ENCODE data around the gene SYNE3.
"Not testable (repeated sequence)": the region's sequence is repeated elsewhere in the genome, so short reads cannot be mapped to it uniquely, and the experiment has no call there.

The SYNE3 gene

DNA sequence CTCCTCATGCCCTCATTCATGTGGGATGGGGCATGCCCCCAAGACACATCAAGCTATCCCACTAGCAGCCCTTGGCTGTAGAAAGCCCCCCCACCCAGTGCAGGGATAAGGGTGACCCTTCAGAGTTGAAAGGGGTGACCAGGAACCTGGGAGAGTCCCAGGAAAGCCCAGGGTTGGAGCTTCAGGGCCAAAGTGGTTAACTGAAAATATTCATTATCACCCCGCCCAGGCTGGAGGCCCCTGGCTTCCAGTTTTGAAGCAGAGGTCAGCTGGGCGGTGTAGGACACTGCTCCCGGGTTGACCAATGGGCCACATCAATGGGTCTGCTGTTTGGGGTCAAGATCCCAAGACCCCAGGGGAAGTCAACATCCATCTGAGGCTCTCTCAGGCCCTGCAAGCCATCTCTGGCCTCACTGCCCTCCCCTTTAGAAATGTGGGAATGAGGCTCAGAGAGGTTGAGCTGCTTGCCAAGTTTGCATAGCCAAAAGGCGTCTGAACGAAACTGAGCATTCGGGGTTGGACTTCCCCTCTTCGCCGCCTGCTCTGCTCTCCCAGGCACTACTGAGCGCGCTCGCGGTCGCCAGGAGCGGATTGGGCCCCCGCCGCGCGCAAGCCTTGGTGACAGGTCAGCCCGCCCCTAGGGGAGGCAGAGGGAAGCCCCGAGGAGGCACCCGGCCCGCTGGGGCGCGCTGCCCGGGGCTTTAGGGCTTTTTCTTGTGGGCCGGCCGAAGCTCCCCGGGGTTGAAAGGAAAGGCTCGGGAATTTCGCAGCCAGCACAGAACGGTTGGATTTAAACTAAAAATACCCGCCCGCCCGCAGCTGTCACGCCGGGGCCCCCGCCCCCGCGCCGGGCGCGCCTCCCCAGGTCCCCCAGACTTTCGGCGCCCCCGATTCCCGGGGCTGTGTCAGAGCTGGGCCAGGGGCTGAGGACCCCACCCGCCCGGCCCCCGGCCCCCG, 576 bp downstream of the SYNE3 start:
- peak; percentile 70 to 90 for DNase-seq (ENCODE audit: low read depth in 1 of 2, low spot score in 1 of 2)
- in situ Hi-C loops (cut with HindIII; ENCODE audit: low pct_unique_long_range_greater_than_20kb, low sequenced_read_pairs), result no loop called here
- no peak for TF ChIP-seq JUND (IDR thresholded peaks at IDR 0.05; ENCODE audit: low read depth)

DNA sequence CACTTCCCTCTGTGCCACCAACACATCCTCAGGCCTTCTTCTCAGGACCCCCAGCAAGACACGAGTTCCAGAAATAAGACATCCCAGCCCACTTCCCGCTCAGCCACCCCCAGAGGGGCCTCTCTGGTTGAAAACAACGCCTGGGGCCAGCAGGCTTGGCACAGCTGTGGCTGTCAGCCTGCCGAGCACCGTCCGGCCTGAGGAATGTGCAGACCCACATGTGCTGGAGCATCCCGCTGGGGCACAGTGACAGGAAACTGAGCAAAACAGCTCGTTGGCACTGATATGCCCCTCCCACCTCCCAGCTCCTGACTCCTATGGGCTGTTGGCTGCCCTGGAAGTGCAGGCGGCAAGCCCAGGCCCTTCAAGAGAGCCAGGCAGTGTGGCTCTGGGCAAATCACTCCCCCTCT, 1.4 kb downstream of the SYNE3 start:
- DNase-seq (ENCODE audit: low read depth in 1 of 2, low spot score in 1 of 2), result no peak
- TF ChIP-seq JUND (IDR thresholded peaks at IDR 0.05; ENCODE audit: low read depth), result no peak
- in situ Hi-C loops (cut with HindIII; ENCODE audit: low pct_unique_long_range_greater_than_20kb, low sequenced_read_pairs), result no loop called here

DNA sequence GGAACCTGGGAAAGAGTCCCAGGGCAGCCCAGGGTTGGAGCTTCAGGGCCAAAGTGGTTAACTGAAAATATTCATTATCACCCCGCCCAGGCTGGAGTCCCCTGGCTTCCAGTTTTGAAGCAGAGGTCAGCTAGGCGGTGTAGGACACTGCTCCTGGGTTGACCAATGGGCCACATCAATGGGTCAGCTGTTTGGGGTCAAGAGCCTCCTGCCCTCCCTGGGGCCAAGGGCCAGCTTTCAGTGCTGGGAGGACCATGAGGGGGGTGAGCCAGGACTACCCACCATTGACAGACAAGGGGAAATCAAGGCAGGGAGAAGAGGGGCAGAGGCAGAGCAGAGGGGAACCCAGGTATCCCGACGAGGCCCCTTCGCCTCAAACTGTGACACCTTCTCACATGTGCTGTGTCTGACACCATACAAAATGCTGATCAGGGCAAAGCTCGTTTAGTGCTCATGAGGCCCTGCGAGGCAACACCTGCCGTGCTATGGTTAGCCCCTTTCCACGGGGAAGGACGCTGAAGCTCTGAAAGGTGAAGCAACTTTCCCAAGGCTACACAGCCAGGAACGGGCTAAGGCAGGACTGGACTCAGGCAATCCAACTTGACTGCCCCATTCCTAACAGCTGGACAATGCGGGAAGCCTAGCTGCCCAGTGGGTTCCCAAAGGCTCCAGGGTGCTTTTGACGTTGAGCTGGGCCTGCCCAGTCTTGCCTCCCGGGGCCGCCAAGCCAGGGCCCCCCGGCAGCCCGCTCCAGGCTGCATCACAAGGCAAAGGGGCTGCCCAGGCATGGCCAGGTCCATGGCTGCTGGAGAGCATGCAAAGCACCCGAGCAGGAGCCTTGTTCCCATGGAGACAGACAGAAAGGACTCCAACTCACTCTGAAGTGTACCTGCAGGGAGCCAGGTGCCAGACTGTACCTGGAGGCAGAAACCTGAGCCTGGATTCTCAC, 2.0 kb downstream of the SYNE3 start:
- in situ Hi-C loops (cut with HindIII; ENCODE audit: low pct_unique_long_range_greater_than_20kb, low sequenced_read_pairs), result no loop called here
- peak in 1 of 2 experiments; percentile 26 for DNase-seq (ENCODE audit: low read depth in 1 of 2, low spot score in 1 of 2)
- no peak for TF ChIP-seq JUND (IDR thresholded peaks at IDR 0.05; ENCODE audit: low read depth)

DNA sequence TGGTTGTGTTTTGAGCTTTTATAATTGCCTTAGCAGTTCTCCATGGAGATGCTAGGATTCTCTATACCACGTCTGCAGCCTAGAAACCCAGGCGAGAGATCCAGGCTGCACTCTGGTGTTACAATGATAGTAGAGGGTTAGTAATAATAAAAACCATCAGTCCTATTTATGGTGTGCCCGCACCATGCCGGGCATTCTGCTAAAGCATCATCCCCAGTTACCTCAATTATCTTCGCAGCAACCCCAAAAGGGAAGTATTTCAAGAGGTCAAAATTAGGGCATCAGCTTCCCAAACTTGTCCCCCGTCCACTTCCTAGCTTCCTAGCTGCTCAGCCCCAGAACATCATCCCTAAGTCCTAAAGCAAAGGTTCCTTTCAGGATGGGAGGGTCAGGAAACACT, 3.2 kb downstream of the SYNE3 start:
- in situ Hi-C loops (cut with HindIII; ENCODE audit: low pct_unique_long_range_greater_than_20kb, low sequenced_read_pairs), result no loop called here

DNA sequence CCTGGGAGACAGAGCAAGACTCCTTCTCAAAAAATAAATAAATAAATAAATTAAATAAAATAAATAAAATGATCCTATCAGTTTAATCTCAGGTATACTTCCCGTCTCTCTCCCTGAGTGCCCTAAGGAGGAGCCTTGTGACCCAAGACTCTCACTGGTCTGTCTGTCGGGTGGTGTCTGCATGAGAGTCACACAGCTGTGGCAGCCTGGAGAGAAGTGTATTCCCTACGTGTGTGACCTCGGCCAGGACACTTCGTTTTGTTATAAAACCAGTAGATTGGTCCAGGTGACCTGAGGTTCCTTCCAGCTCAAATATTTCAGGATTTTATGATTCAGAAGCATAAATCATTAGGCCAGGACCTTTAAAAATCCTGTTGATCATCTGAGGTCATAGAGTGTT, 4.8 kb downstream of the SYNE3 start:
- TF ChIP-seq JUND (IDR thresholded peaks at IDR 0.05; ENCODE audit: low read depth), result no peak

More for the DNA sequence above, 3.2 kb downstream of the SYNE3 start:
- no peak for DNase-seq (ENCODE audit: low read depth in 1 of 2, low spot score in 1 of 2)
- no peak for TF ChIP-seq JUND (IDR thresholded peaks at IDR 0.05; ENCODE audit: low read depth)

DNA sequence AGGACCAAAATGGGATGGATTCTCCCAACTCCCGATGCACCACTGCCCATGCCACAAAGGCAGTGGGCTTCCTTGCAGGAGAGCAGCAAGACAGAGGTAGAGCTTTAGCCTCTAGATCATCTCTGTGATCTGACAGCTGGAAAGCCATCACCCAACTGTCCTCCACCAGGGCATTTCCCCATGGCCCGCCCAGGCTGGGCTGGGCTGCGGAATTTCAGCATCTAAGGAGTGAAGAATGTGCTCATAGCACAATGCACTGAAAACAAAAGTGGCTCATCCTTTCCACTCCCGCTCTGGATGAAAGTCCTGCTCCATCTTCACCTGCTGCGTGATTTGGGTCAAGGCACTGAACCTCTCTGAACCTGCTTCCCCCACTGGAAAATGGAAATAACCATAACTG, 5.6 kb downstream of the SYNE3 start:
- in situ Hi-C loops (cut with HindIII; ENCODE audit: low pct_unique_long_range_greater_than_20kb, low sequenced_read_pairs), result no loop called here
- DNase-seq (ENCODE audit: low read depth in 1 of 2, low spot score in 1 of 2), result no peak
- no peak for TF ChIP-seq JUND (IDR thresholded peaks at IDR 0.05; ENCODE audit: low read depth)

More for the DNA sequence above, 4.8 kb downstream of the SYNE3 start:
- in situ Hi-C loops (cut with HindIII; ENCODE audit: low pct_unique_long_range_greater_than_20kb, low sequenced_read_pairs), result no loop called here
- DNase-seq (ENCODE audit: low read depth in 1 of 2, low spot score in 1 of 2), result no peak

DNA sequence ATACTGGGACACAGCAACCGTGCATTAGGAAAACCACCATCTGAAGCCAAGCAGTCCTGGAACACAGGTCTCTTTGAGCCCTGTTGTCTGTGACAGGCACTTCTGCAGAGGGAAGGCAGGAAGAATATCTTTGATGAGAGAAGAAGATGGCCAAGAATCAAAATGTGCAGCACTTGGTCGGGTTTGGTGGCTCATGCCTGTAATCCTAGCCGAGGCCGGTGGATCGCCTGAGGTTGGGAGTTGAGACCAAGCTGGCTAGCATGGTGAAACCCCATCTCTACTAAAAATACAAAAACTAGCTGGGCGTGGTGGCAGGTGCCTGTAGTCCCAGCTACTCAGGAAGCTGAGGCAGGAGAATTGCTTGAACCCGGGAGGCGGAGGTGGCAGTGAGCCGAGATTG, 6.1 kb downstream of the SYNE3 start:
- in situ Hi-C loops (cut with HindIII; ENCODE audit: low pct_unique_long_range_greater_than_20kb, low sequenced_read_pairs); DNase-seq (ENCODE audit: low read depth in 1 of 2, low spot score in 1 of 2): not testable (repeated sequence)

DNA sequence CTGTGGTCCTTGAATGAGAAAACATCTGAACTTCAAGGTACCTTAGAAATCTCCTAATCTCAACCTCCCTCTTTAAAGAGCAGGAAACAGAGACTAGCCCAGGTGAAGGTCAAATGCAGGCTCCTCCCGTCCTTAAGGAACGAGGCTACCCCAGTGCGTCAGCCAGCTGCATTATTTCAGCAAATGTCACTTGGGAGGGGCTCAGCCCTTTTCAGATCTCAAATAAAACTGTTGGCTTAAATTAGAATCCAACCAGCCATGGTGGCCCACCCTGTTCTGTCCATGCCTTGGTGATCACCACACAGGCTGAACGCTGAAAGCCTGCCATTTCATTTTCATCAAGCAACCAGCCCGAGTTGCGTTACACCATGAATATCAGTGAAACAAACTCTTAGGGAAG, 7.0 kb downstream of the SYNE3 start:
- DNase-seq (ENCODE audit: low read depth in 1 of 2, low spot score in 1 of 2), result no peak
- TF ChIP-seq JUND (IDR thresholded peaks at IDR 0.05; ENCODE audit: low read depth), result no peak
- in situ Hi-C loops (cut with HindIII; ENCODE audit: low pct_unique_long_range_greater_than_20kb, low sequenced_read_pairs), result no loop called here

DNA sequence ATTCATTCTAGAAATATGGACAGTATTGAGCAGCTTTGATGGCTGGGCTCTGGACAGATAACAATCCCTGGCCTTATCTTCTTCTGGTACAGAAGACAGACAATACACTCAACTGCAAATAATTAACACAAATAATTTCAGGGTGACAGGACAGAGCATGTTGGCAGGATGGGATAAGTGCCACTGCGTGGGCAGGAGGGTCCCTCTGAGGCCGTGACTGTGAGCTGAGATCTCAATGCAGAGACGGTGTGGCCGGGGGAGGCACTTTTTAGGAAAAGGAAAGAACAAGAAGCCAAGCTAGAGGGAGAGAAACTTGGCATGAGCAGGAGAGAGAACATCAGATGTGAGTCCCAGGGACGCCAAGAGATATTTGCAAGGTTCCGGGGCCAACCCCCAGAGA, 8.1 kb downstream of the SYNE3 start:
- no peak for DNase-seq (ENCODE audit: low read depth in 1 of 2, low spot score in 1 of 2)
- no peak for TF ChIP-seq JUND (IDR thresholded peaks at IDR 0.05; ENCODE audit: low read depth)
- in situ Hi-C loops (cut with HindIII; ENCODE audit: low pct_unique_long_range_greater_than_20kb, low sequenced_read_pairs), result no loop called here

DNA sequence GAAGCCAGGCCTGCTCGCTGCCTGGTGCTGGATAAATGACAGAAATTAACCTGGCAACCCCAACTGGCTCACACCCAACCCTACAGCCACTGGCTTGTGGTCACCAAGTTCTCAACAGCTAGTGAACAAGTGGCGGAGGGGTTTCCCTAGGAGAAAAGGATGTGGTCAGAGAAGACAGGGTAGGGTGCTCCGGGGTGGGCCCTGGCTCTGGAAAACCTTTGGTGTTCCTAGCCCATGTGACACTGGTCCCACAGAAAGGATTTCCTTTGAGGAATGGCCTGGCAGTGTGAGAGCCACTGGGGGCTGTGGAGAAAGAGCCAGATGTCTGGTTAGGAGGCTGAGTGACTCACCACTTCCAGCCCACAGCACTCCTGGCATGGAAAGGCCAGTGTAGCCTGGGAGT, 8.7 kb downstream of the SYNE3 start:
- DNase-seq (ENCODE audit: low read depth in 1 of 2, low spot score in 1 of 2), result no peak
- TF ChIP-seq JUND (IDR thresholded peaks at IDR 0.05; ENCODE audit: low read depth), result no peak
- in situ Hi-C loops (cut with HindIII; ENCODE audit: low pct_unique_long_range_greater_than_20kb, low sequenced_read_pairs), result no loop called here

DNA sequence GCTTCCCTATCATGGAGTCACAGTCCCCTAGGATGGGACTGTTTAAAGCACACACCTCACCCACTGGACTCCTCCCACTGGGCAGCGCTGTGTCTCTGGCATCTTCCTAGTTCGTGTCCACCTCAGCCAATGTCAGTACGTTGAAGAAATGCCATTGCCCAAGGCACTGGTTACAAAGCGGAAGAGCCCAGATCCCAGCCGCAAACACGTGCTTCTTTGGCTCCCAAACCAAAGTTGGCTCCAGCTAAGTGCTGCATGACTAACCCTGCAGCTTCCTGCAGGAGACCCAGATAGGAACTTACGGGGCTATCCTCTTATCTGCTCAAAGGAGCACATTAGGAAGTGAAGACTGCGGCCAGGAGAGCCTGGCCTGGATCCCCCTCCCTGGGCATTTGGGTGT, 9.3 kb downstream of the SYNE3 start:
- DNase-seq (ENCODE audit: low read depth in 1 of 2, low spot score in 1 of 2), result peak; percentile 55 to 87
- TF ChIP-seq JUND (IDR thresholded peaks at IDR 0.05; ENCODE audit: low read depth), result no peak

DNA sequence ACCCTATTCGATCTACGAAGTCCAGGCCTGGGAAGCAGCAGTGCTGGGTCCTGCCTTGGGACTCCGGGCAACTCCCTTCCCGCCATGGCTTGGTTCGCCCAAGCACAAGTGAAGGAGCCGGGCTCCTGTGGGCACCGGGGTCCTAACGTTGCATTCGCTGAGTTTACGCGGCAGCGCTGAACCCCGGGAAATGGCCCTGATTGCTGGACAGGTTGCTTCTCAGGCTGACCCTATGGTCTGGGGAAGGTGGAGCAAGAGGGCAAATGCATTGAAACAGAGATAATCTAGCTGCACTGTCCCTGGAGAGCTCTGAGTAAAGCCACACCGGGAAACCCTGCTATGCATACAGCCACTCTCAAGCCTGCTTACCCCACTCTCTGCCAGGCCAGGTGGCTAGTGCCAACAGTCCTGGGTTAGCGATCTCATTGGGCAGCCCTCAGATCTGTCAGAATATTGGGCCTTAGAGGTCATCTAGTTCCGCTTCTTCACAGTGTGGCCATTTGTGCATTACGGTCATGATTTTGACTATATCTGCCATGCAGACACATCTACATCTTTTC, 11.3 kb downstream of the SYNE3 start:
- in situ Hi-C loops (cut with HindIII; ENCODE audit: low pct_unique_long_range_greater_than_20kb, low sequenced_read_pairs), result no loop called here
- no peak for DNase-seq (ENCODE audit: low read depth in 1 of 2, low spot score in 1 of 2)
- no peak for TF ChIP-seq JUND (IDR thresholded peaks at IDR 0.05; ENCODE audit: low read depth)

More for the DNA sequence above, 9.3 kb downstream of the SYNE3 start:
- in situ Hi-C loops (cut with HindIII; ENCODE audit: low pct_unique_long_range_greater_than_20kb, low sequenced_read_pairs), result no loop called here
